Sigmoid colon (tissue), 4 donors: Measurements from ENCODE around the gene RINT1.

ENCODE experiments used
- EP300 ChIP-seq, 4 donors: sonication (generic); formaldehyde crosslinking; IDR thresholded peaks; one replicate each; pipeline ENCODE4 v1.6.1; 2017; ENCODE audit warnings: antibody characterized with exemption in 4 of 4
- POLR2A ChIP-seq, 2 donors: fragments of 450-650 bp; IDR thresholded peaks; one replicate each; pipeline ENCODE4 v1.6.1; 2016; ENCODE audit warnings: antibody characterized with exemption in 2 of 2, mild to moderate bottlenecking in 2 of 2, moderate library complexity in 2 of 2
- POLR2AphosphoS5 ChIP-seq, 4 donors: sonication (generic); formaldehyde crosslinking; IDR thresholded peaks; one replicate each; pipeline ENCODE4 v1.6.1; 2017; ENCODE audit warnings: antibody characterized with exemption in 4 of 4
- TF ChIP-seq, protein P1 (sequence below), 4 experiments: fragments of 450-650 bp in 3 of 4; fragments of 200-600 bp in 1 of 4; IDR thresholded peaks; one replicate each; pipeline ENCODE4 v1.5.1; 2016 to 2019; ENCODE audit warnings: antibody characterized with exemption in 4 of 4, mild to moderate bottlenecking in 3 of 4, moderate library complexity in 2 of 4

DNA sequence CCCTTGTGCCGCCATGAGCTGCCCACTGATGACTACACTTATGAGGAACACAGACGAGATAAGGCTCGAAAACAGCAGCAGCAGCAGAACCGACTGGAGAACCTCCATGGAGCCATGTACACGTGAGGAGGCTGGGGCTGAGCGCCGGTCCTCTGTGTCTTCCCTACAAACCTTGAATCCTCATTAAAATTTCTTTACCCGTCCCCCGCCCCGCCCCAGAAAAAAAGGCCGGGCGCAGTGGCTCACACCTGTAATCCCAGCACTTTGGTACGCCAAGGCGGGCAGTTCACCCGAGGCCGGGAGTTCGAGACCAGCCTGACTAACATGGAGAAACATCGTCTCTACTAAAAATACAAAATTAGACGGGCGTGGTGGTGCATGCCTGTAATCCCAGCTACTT is 1.5 kb upstream of the RINT1 start:
- TF ChIP-seq, protein P1, sequence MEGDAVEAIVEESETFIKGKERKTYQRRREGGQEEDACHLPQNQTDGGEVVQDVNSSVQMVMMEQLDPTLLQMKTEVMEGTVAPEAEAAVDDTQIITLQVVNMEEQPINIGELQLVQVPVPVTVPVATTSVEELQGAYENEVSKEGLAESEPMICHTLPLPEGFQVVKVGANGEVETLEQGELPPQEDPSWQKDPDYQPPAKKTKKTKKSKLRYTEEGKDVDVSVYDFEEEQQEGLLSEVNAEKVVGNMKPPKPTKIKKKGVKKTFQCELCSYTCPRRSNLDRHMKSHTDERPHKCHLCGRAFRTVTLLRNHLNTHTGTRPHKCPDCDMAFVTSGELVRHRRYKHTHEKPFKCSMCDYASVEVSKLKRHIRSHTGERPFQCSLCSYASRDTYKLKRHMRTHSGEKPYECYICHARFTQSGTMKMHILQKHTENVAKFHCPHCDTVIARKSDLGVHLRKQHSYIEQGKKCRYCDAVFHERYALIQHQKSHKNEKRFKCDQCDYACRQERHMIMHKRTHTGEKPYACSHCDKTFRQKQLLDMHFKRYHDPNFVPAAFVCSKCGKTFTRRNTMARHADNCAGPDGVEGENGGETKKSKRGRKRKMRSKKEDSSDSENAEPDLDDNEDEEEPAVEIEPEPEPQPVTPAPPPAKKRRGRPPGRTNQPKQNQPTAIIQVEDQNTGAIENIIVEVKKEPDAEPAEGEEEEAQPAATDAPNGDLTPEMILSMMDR (IDR thresholded peaks at IDR 0.05), result no peak
- TF ChIP-seq POLR2A (IDR thresholded peaks at IDR 0.05) (no peak), EP300 (IDR thresholded peaks at IDR 0.05) (no peak), POLR2AphosphoS5 (IDR thresholded peaks at IDR 0.05) (no peak)
